Stimulated activated naive CD8-positive, alpha-beta T cell treated with anti-CD3 and anti-CD28 coated beads, Interleukin-15, Interleukin-2, amounts not matched to agents 100 ng/mL and 50 ng/mL, for 24 hours (primary cell): ENCODE results near the gene MCL1.

Experiments used
- H3K27ac Mint-ChIP-seq: one replicate; pipeline ENCODE4 v1.8.0; 2021; ENCODE audit warnings: mild to moderate bottlenecking, mixed read lengths
- H3K27me3 Mint-ChIP-seq: one replicate; pipeline ENCODE4 v1.8.0; 2021; ENCODE audit warnings: mixed read lengths
- H3K36me3 Mint-ChIP-seq: one replicate; pipeline ENCODE4 v1.8.0; 2021; ENCODE audit warnings: low read depth, mixed read lengths
- H3K4me1 Mint-ChIP-seq: one replicate; pipeline ENCODE4 v1.8.0; 2021; ENCODE audit warnings: low read depth, mixed read lengths
- H3K4me3 Mint-ChIP-seq: one replicate; pipeline ENCODE4 v1.8.0; 2021; ENCODE audit warnings: mild to moderate bottlenecking, mixed read lengths
- H3K9me3 Mint-ChIP-seq: one replicate; pipeline ENCODE4 v1.8.0; 2021; ENCODE audit warnings: mixed read lengths

Gene MCL1

DNA sequence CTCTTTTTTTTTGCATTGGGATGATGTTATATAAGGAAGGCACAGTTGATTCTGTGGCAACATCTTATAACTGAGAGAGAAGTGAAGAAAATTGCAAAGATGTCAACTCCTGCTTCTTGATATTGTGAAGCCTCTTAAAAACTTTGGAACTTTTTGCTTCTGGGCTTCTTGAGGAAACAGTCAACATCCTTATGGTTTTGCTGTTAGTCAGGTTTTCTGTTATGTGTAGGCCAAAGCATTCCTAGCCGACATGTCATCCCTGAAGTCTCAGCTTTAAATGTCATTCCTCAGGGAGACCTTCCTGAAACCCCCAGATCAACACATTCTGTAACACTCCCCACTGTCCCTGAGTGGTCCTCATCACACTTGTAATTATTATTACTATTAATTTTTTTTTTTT lies 51.2 kb downstream of the MCL1 start:
- H3K36me3 Mint-ChIP-seq, result no peaks in the 10 kb centered on the region
- no peak overlapping the region for H3K4me3 Mint-ChIP-seq
- H3K27ac Mint-ChIP-seq, result no peak overlapping the region
- H3K27me3 Mint-ChIP-seq, result no peaks in the 10 kb centered on the region
- H3K9me3 Mint-ChIP-seq, result no peaks in the 10 kb centered on the region
- no peaks in the 10 kb centered on the region for H3K4me1 Mint-ChIP-seq

DNA sequence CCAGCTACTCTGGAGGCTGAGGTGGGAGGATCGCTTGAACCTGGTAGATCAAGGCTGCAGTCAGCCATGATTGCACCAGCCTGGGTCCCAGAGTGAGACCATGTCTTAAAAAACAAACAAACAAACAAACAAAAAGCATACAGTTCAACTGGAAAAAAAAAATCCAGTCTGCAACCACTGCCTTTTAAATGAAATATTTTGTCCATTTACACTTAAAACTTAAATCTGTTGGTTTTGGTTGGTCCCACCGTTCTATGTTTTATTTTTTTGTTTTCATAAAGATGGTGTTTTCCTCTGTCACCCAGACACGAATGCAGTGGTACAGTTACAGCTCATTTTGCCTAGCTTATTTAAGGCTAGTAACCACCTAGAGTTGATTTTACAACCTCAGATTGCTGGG lies 54.1 kb downstream of the MCL1 start:
- no peaks in the 10 kb centered on the region for H3K27me3 Mint-ChIP-seq
- no peak overlapping the region for H3K27ac Mint-ChIP-seq
- H3K9me3 Mint-ChIP-seq, result no peaks in the 10 kb centered on the region
- H3K36me3 Mint-ChIP-seq, result no peaks in the 10 kb centered on the region
- H3K4me1 Mint-ChIP-seq, result no peaks in the 10 kb centered on the region
- no peak overlapping the region for H3K4me3 Mint-ChIP-seq
